ENCODE results near the gene BCKDHA. TPM values are rescaled to one million over a fixed set of nuclear protein-coding genes. Genes with fewer than 3 reads are reported as not detected.

The BCKDHA gene
- total and polyA plus RNA-seq, 2 donors (not counting 3 experiments of a cell fraction or from before 2014, with no cell fraction given) = 16.5 to 50.4 TPM

DNA sequence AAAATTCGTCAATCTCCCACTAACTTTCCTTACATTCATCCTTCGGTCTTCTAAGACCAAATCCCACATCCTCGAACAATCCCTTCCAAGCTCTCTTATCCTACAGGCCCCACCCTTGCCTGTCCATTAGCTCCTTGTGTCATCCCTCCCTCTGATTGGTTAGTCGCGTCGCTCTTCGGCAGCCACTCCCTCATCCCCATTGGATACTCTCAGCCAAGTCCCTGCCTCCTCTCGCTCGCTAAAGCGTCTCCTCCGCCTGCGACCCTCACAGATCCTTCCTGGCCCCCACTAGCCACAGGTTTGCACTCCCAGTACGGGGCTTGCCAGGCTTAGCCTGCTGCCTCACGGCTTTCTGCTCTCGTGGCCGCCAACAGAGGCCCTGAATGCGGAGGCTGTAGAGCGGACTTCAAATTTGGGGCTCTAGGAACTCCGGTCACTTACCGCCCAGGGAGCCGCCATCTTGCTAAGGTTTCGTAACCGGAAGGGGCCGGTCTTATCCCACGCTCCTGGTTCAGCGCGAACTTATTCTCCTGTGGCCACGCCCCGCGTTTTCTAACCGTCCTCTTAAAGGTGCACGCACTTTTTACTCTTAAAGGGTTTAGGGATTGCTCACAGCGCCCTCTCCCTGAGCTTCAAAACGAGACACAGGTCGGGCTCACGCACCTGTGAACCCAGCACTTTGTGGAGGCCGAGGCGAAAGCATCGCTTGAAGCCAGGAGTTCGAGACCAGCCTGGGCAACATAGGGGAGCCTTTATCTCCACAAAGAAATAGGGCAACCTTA is 42.0 kb downstream of the BCKDHA start, which contains the start of gene DMAC2:
Gene DMAC2, minus strand, starts transcription at position 472 of the 782 bp plus-strand sequence. Its CDS starts 13 bp downstream, at position 459.
- POLR2A ChIA-PET = interaction anchor here (0.6 to 1.7 kb wide), 8 partner anchors 9 to 124 kb away, joined by 3 to 6 read pairs (median 4); partner anchors contain the start of gene B9D2
- peak; percentile 99 for FAIRE-seq
- peak within 1 kb of the TSS; percentile 86 for H3K4me2 ChIP-seq (ENCODE audit: insufficient read depth, low read length)
- peak within 1 kb of the TSS; percentile 92 for H3K9ac ChIP-seq (replicated peaks; ENCODE audit: extremely low read depth, insufficient read depth, low read length)
- intact Hi-C loops (cut with micrococcal nuclease) = loop anchor here (1.0 kb wide), 2 partner anchors 42 to 177 kb away; partner anchors contain the start of genes BCKDHA and EXOSC5
- H3K4me1 ChIP-seq (ENCODE audit: control insufficient read depth, extremely low read depth, insufficient read depth, low read length) = peaks cover 6% of the 10 kb centered on the region
- H2AFZ ChIP-seq (ENCODE audit: low read depth, low read length) = peak within 1 kb of the TSS; percentile 81
- H3K9me1 ChIP-seq (replicated peaks; ENCODE audit: control insufficient read depth, extremely low read depth, insufficient read depth, low read length) = no peaks in the 10 kb centered on the region
- peak; percentile 98 for DNase-seq (ENCODE audit: low read depth, low spot score)
- TF ChIP-seq EZH2 (IDR thresholded peaks at IDR 0.05; ENCODE audit: borderline replicate concordance, low read depth, low read length, severe bottlenecking) (no peak), JUN (IDR thresholded peaks at IDR 0.05; ENCODE audit: borderline replicate concordance, insufficient read depth, insufficient read length, low read depth) (no peak), POLR2A (IDR thresholded peaks at IDR 0.05; ENCODE audit: low read depth, low read length) (peak; percentile 79), MYC (IDR thresholded peaks at IDR 0.05; ENCODE audit: low read depth, low read length) (no peak), GATA2 (IDR thresholded peaks at IDR 0.05; ENCODE audit: insufficient read depth, insufficient read length, low read depth, low read length) (no peak), FOS (IDR thresholded peaks at IDR 0.05; ENCODE audit: borderline replicate concordance, insufficient read depth, low read length) (no peak), POLR2AphosphoS5 (IDR thresholded peaks at IDR 0.05; ENCODE audit: insufficient read depth, low read depth, low read length) (peak; percentile 84)
- TF ChIP-seq, protein P1, sequence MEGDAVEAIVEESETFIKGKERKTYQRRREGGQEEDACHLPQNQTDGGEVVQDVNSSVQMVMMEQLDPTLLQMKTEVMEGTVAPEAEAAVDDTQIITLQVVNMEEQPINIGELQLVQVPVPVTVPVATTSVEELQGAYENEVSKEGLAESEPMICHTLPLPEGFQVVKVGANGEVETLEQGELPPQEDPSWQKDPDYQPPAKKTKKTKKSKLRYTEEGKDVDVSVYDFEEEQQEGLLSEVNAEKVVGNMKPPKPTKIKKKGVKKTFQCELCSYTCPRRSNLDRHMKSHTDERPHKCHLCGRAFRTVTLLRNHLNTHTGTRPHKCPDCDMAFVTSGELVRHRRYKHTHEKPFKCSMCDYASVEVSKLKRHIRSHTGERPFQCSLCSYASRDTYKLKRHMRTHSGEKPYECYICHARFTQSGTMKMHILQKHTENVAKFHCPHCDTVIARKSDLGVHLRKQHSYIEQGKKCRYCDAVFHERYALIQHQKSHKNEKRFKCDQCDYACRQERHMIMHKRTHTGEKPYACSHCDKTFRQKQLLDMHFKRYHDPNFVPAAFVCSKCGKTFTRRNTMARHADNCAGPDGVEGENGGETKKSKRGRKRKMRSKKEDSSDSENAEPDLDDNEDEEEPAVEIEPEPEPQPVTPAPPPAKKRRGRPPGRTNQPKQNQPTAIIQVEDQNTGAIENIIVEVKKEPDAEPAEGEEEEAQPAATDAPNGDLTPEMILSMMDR (IDR thresholded peaks at IDR 0.05; ENCODE audit: extremely low read depth in 1 of 2, insufficient read depth in 1 of 2, low read depth in 1 of 2, low read length in 2 of 2) = peak; percentile 37 to 52
- TF ChIP-seq, protein P2, sequence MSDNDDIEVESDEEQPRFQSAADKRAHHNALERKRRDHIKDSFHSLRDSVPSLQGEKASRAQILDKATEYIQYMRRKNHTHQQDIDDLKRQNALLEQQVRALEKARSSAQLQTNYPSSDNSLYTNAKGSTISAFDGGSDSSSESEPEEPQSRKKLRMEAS (IDR thresholded peaks at IDR 0.05; ENCODE audit: insufficient read depth, insufficient read length) = no peak
- H3K27me3 ChIP-seq (ENCODE audit: control insufficient read depth in 2 of 2, insufficient read depth in 2 of 2, low read length in 2 of 2) = peaks cover 0 to 2% of the 10 kb centered on the region in 2 experiments
- H3K9me3 ChIP-seq (replicated peaks; ENCODE audit: control insufficient read depth, insufficient read depth, low read length) = no peaks in the 10 kb centered on the region
- peak within 1 kb of the TSS; percentile 66 to 87 (median 76) for H3K4me3 ChIP-seq (replicated peaks in 1 of 3; ENCODE audit: insufficient read depth in 1 of 3, low read depth in 1 of 3, low read length in 3 of 3)
- H3K36me3 ChIP-seq (ENCODE audit: control insufficient read depth in 2 of 2, extremely low read depth in 1 of 2, insufficient read depth in 2 of 2, low read length in 2 of 2) = peaks cover 0 to 5% of the 10 kb centered on the region in 2 experiments
- CTCF ChIA-PET = interaction anchor here (0.8 to 2.5 kb wide), 21 partner anchors 8 to 235 kb away, joined by 3 to 30 read pairs (median 6); partner anchors contain the start of genes B3GNT8, B9D2 and TGFB1
- no peaks in the 10 kb centered on the region for H3K79me2 ChIP-seq (ENCODE audit: control insufficient read depth, insufficient read depth, low read length)
- BruUV-seq (replicated peaks) = TSS peak; percentile 87
- no peaks in the 10 kb centered on the region for H4K20me1 ChIP-seq (replicated peaks; ENCODE audit: control insufficient read depth, extremely low read depth, insufficient read depth, low read length)
- H3K27ac ChIP-seq (ENCODE audit: insufficient read depth, low read depth, low read length) = peak within 1 kb of the TSS; percentile 89
- dilution Hi-C loops (cut with MboI; ENCODE audit: extremely low pct_ligation_motif_present, low sequenced_read_pairs) = no loop called here

All from endothelial cell of umbilical vein (primary cell).